Aorta (tissue), 5 donors: ENCODE measurements around the gene SPATA12. TPM values are rescaled to one million over a fixed set of nuclear protein-coding genes. Genes with fewer than 3 reads are reported as not detected.

Source experiments
- ATAC-seq: fragments of 200-7000 bp; cut with Tn5 transposase; one replicate; pipeline ENCODE4 v1.9.1; 2022; ENCODE audit warnings: moderate library complexity; ENCODE audit not compliant: low FRiP score
- DNase-seq, 2 donors: peaks; one replicate each; pipeline ENCODE4 v3.0.0-alpha.2; 2020
- H3K27ac ChIP-seq, 2 donors: one replicate each; pipeline ENCODE4 v1.5.1; 2013; ENCODE audit warnings: low read length in 2 of 2, mild to moderate bottlenecking in 2 of 2, moderate library complexity in 2 of 2, control low read depth in 1 of 2, inconsistent platforms in 1 of 2, low read depth in 1 of 2
- H3K27me3 ChIP-seq, 2 donors: one replicate each; pipeline ENCODE4 v1.6.1; 2013; ENCODE audit warnings: control low read depth in 1 of 2, low read length in 1 of 2, mild to moderate bottlenecking in 1 of 2, moderate library complexity in 1 of 2; ENCODE audit not compliant: insufficient read depth in 2 of 2, control insufficient read depth in 1 of 2
- H3K36me3 ChIP-seq, 2 donors: one replicate each; pipeline ENCODE4 v1.6.1; 2013; ENCODE audit warnings: control low read depth in 1 of 2, low read length in 1 of 2, mild to moderate bottlenecking in 1 of 2; ENCODE audit not compliant: insufficient read depth in 2 of 2, control insufficient read depth in 1 of 2
- H3K4me1 ChIP-seq, 2 donors: one replicate each; pipeline ENCODE4 v1.6.1; 2013; ENCODE audit warnings: low read length in 2 of 2, control low read depth in 1 of 2, mild to moderate bottlenecking in 1 of 2, moderate library complexity in 1 of 2; ENCODE audit not compliant: insufficient read depth in 2 of 2, control insufficient read depth in 1 of 2
- H3K4me3 ChIP-seq, 2 donors: one replicate each; pipeline ENCODE4 v1.5.1; 2013; ENCODE audit warnings: low read length in 2 of 2, control low read depth in 1 of 2, mild to moderate bottlenecking in 1 of 2
- H3K9me3 ChIP-seq: one replicate; pipeline ENCODE4 v1.6.1; 2013; ENCODE audit warnings: mild to moderate bottlenecking, low read length; ENCODE audit not compliant: control insufficient read depth
- WGBS, 2 donors: extraction: QIAGEN DNeasy Blood & Tissue Kit; methylation state at CpG; one replicate each; pipeline ENCODE4 v1.1.7; 2013; 5-methylcytosine and 5-hydroxymethylcytosine counted together
- intact Hi-C, 2 donors: fragments of 100-400 bp; cut with DNase I; formaldehyde crosslinking; loops; one replicate each; pipeline versions ENCODE4 v1.14.2 to v1.15.0; 2022
- polyA plus RNA-seq, 2 donors: library from polyadenylated mRNA; stranded (reverse); fragments of 200-250 nt; gene quantifications; one replicate each; pipeline ENCODE4 v1.2.3, GENCODE V29; 2013
- total RNA-seq, 2 donors: library from RNA; stranded (reverse); fragmentation: NEBNext Ultra II Directional; extraction: Animal tissue kit (Norgen Biotek cat#: 25700); gene quantifications; one replicate each; pipeline ENCODE4 v1.2.1, GENCODE V29; 2021
- donor health status: healthy with polysubstance abuse.
- donor health status: Bipolar disorder and iron deficiency.
- donor health status: DM: no; HTN: no; CAD: no.
- donor health status: DM: no; HTN: no; CAD: no.
- donor health status: DM: yes; HTN: yes; CAD: no.

Gene SPATA12
- total and polyA plus RNA-seq, 4 donors, result not detected

- H3K4me3 ChIP-seq, result no peak overlapping the region
- H3K27me3 ChIP-seq, result no peaks in the 10 kb centered on the region
- intact Hi-C loops, result no loop called here
- ATAC-seq (no peak), DNase-seq (no peak)
- no peak overlapping the region for H3K27ac ChIP-seq
- no peaks in the 10 kb centered on the region for H3K4me1 ChIP-seq
- 0% methylated on average over 1 of the region's 1 CpG for WGBS, 2 donors
- H3K36me3 ChIP-seq, result no peaks in the 10 kb centered on the region
- H3K9me3 ChIP-seq, result no peaks in the 10 kb centered on the region
Measured at GRCh38 chr3:57043518-57043917, 16.9 kb upstream of the SPATA12 start.

GRCh38 chr3:57046101-57046765, 14.2 kb upstream of the SPATA12 start:
- H3K27ac ChIP-seq, result no peak overlapping the region
- H3K9me3 ChIP-seq, result no peaks in the 10 kb centered on the region

GRCh38 chr3:57048052-57048671, 12.3 kb upstream of the SPATA12 start:
- ATAC-seq (peak; percentile 70), DNase-seq (peak in 1 of 2 donors; percentile 55)
- no peaks in the 10 kb centered on the region for H3K27me3 ChIP-seq
- H3K4me1 ChIP-seq, result no peaks in the 10 kb centered on the region
- no peaks in the 10 kb centered on the region for H3K36me3 ChIP-seq
- no peaks in the 10 kb centered on the region for H3K9me3 ChIP-seq
- intact Hi-C loops, result no loop called here
- 63 to 72% methylated on average over 8 of the region's 8 CpGs for WGBS, 2 donors
- no peak overlapping the region for H3K4me3 ChIP-seq
- no peak overlapping the region for H3K27ac ChIP-seq

More at GRCh38 chr3:57046101-57046765, 14.2 kb upstream of the SPATA12 start:
- Histone ChIP-seq H3K4me3 (no peak overlapping the region), H3K27me3 (no peaks in the 10 kb centered on the region), H3K4me1 (no peaks in the 10 kb centered on the region), H3K36me3 (no peaks in the 10 kb centered on the region)
- WGBS, 2 donors, result 57 to 59% methylated on average over 7 of the region's 7 CpGs
- intact Hi-C loops, result no loop called here
- DNase-seq, result no peak
- no peak for ATAC-seq

- H3K4me3 ChIP-seq, result no peak overlapping the region
- no peaks in the 10 kb centered on the region for H3K27me3 ChIP-seq
- intact Hi-C loops, result no loop called here
- ATAC-seq, result no peak
- 87 to 91% methylated on average over 4 of the region's 4 CpGs for WGBS, 2 donors
- H3K9me3 ChIP-seq, result no peaks in the 10 kb centered on the region
- no peak for DNase-seq
- no peaks in the 10 kb centered on the region for H3K4me1 ChIP-seq
- no peaks in the 10 kb centered on the region for H3K36me3 ChIP-seq
- H3K27ac ChIP-seq, result no peak overlapping the region
Measured at GRCh38 chr3:57048728-57049127, 11.7 kb upstream of the SPATA12 start.

- Histone ChIP-seq H3K36me3 (no peaks in the 10 kb centered on the region), H3K4me3 (no peak overlapping the region), H3K27ac (no peak overlapping the region), H3K4me1 (no peaks in the 10 kb centered on the region), H3K27me3 (no peaks in the 10 kb centered on the region), H3K9me3 (no peaks in the 10 kb centered on the region)
- ATAC-seq, result no peak
- intact Hi-C loops, result no loop called here
- 91 to 92% methylated on average over 5 of the region's 5 CpGs for WGBS, 2 donors
- DNase-seq, result no peak
Measured at GRCh38 chr3:57052662-57053061, 7.8 kb upstream of the SPATA12 start.

GRCh38 chr3:57053122-57053521, 7.3 kb upstream of the SPATA12 start:
- Histone ChIP-seq H3K36me3 (no peaks in the 10 kb centered on the region), H3K9me3 (no peaks in the 10 kb centered on the region), H3K27ac (no peak overlapping the region), H3K27me3 (no peaks in the 10 kb centered on the region), H3K4me1 (no peaks in the 10 kb centered on the region), H3K4me3 (no peak overlapping the region)
- intact Hi-C loops, result no loop called here
- 89 to 93% methylated on average over 5 to 6 of the region's 6 CpGs for WGBS, 2 donors
- ATAC-seq (no peak), DNase-seq (no peak)

- no peaks in the 10 kb centered on the region for H3K27me3 ChIP-seq
- ATAC-seq (no peak), DNase-seq (no peak)
- H3K9me3 ChIP-seq, result no peaks in the 10 kb centered on the region
- H3K36me3 ChIP-seq, result no peaks in the 10 kb centered on the region
- WGBS, 2 donors, result 75 to 83% methylated on average over 6 of the region's 6 CpGs
- no peak overlapping the region for H3K4me3 ChIP-seq
- intact Hi-C loops, result no loop called here
- H3K4me1 ChIP-seq, result no peaks in the 10 kb centered on the region
- H3K27ac ChIP-seq, result no peak overlapping the region
Measured at GRCh38 chr3:57057351-57057750, 3.1 kb upstream of the SPATA12 start.

GRCh38 chr3:57059411-57059810, 1.1 kb upstream of the SPATA12 start:
- Histone ChIP-seq H3K36me3 (no peaks in the 10 kb centered on the region), H3K4me1 (no peaks in the 10 kb centered on the region)
- WGBS, 2 donors, result 76 to 82% methylated on average over 3 of the region's 3 CpGs

GRCh38 chr3:57061556-57061955, 1.1 kb downstream of the SPATA12 start:
- Histone ChIP-seq H3K36me3 (no peaks in the 10 kb centered on the region), H3K4me3 (no peak overlapping the region), H3K4me1 (no peaks in the 10 kb centered on the region), H3K9me3 (no peaks in the 10 kb centered on the region), H3K27ac (no peak overlapping the region), H3K27me3 (no peaks in the 10 kb centered on the region)
- no peak for DNase-seq
- no peak for ATAC-seq
- 96 to 97% methylated on average over 3 of the region's 3 CpGs for WGBS, 2 donors
- intact Hi-C loops, result loop anchor here in 1 of 2 donors (5.0 kb wide), 1 partner anchor 49 kb away; no protein-coding TSS in a partner anchor

More at GRCh38 chr3:57059411-57059810, 1.1 kb upstream of the SPATA12 start:
- no peaks in the 10 kb centered on the region for H3K9me3 ChIP-seq
- intact Hi-C loops, result no loop called here
- DNase-seq (no peak), ATAC-seq (no peak)
- no peak overlapping the region for H3K27ac ChIP-seq
- no peak overlapping the region for H3K4me3 ChIP-seq
- H3K27me3 ChIP-seq, result no peaks in the 10 kb centered on the region
